ENCODE measurements around the gene IFTAP.

DNA sequence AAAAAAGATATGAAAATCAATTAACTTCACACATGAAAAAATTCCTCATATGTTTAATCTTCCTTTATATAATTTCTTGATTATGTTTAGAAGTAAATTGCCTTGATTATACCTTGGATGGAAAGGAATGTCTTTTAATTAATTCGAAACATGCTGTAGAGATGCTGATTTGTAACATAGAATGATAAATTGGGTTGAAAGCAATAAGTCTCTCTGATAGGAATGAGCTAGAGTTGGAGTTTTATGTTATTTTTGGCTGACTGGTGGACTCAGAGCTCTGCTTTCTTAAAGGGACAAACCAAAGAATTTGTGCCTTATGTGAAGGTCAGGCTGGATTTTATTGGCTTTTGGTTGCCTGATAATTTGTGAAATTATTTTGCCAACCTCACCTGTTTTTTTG lies 98.4 kb downstream of the IFTAP start:
- TF ChIP-seq POLR2A (IDR thresholded peaks at IDR 0.05), result no peak
- TF ChIP-seq CTCF (IDR thresholded peaks at IDR 0.05), result no peak
